K562 (cell line): ENCODE data around the gene WIPF2. TPM values are rescaled to one million over a fixed set of nuclear protein-coding genes. Genes with fewer than 3 reads are reported as not detected.

Source experiments
- ATAC-seq: fragments of 200-7000 bp; cut with Tn5 transposase; 3 replicates; pipeline ENCODE4 v1.9.1; 2020; ENCODE audit warnings: moderate library complexity
- BruUV-seq: library from RNA; stranded (reverse); fragments of 400-500 nt; replicated peaks from 2 replicates; lab custom pipeline; 2021; lab: Mats Ljungman, UMichigan
- CTCF ChIA-PET: fragments of 300-600 bp; formaldehyde crosslinking; extraction: SDS; loops from one replicate; lab custom pipeline; 2021; ENCODE audit warnings: low intra/inter-chr PET ratio; lab: Yijun Ruan, JAX
- POLR2A ChIA-PET: fragments of 300-600, 350-650 bp; sonication (Branson Sonifier 250); formaldehyde crosslinking; extraction: SDS; loops from one replicate; lab custom pipeline; 2021; ENCODE audit warnings: antibody characterized with exemption, inconsistent platforms; lab: Yijun Ruan, JAX
- DNase-seq, 4 experiments: peaks; one replicate each; pipeline versions ENCODE4 v3.0.0 to v3.0.0-alpha.2; 2011 to 2018; ENCODE audit warnings: low spot score in 3 of 4, mixed read lengths in 3 of 4; ENCODE audit errors: extremely low read depth in 1 of 4
- FAIRE-seq: peaks from 2 replicates; lab custom pipeline; 2011; peaks lifted over from hg19 to GRCh38; lab: Jason Lieb, UNC
- H2AFZ ChIP-seq: 2 replicates; pipeline ENCODE4 v1.6.0; 2011; ENCODE audit warnings: low read depth, low read length, control low read depth, inconsistent platforms
- H3K27ac ChIP-seq: fragments of 200-600 bp; 3 replicates; pipeline ENCODE4 v1.8.0; 2011; ENCODE audit warnings: low read depth, mild to moderate bottlenecking, control low read depth, inconsistent platforms, low read length, moderate library complexity, mixed read lengths; ENCODE audit errors: extremely low read depth
- H3K27me3 ChIP-seq, 2 experiments: fragments of 300-600 bp in 1 of 2; 2 replicates in 1 of 2; 3 replicates in 1 of 2; pipeline versions ENCODE4 v1.6.0 to v1.8.0; 2011; ENCODE audit warnings: inconsistent platforms in 2 of 2, low read length in 2 of 2, mild to moderate bottlenecking in 1 of 2, mixed read lengths in 1 of 2, moderate library complexity in 1 of 2; ENCODE audit not compliant: control insufficient read depth in 2 of 2, insufficient read depth in 2 of 2
- H3K36me3 ChIP-seq: fragments of 300-600 bp; 3 replicates; pipeline ENCODE4 v1.8.0; 2011; ENCODE audit warnings: mild to moderate bottlenecking, low read length, inconsistent platforms; ENCODE audit not compliant: control insufficient read depth, insufficient read depth
- H3K4me1 ChIP-seq, 2 experiments: fragments of 200-600 bp in 1 of 2; replicated peaks in 1 of 2; 2 replicates in 1 of 2; 3 replicates in 1 of 2; pipeline versions ENCODE4 v1.5.1 to v1.8.0; 2011; ENCODE audit warnings: inconsistent platforms in 2 of 2, low read length in 2 of 2, mild to moderate bottlenecking in 1 of 2, mixed read lengths in 1 of 2, moderate library complexity in 1 of 2; ENCODE audit not compliant: control insufficient read depth in 2 of 2, insufficient read depth in 2 of 2
- H3K4me2 ChIP-seq: 2 replicates; pipeline ENCODE4 v1.6.1; 2011; ENCODE audit warnings: low read length, control low read depth, inconsistent platforms, mixed read lengths; ENCODE audit not compliant: insufficient read depth
- H3K4me3 ChIP-seq: fragments of 200-600 bp; sonication (generic), shearing (Covaris generic); 2 replicates; pipeline ENCODE4 v1.5.1; 2016; ENCODE audit warnings: control low read depth, inconsistent platforms
- H3K79me2 ChIP-seq: fragments of 200-600 bp; 3 replicates; pipeline ENCODE4 v1.8.0; 2011; ENCODE audit warnings: low read length, inconsistent platforms; ENCODE audit not compliant: control insufficient read depth, insufficient read depth
- H3K9ac ChIP-seq, 2 experiments: 2 replicates each; pipeline versions ENCODE4 v1.6.0 to v1.6.1; 2011; ENCODE audit warnings: low read depth in 2 of 2, low read length in 2 of 2, control low read depth in 1 of 2, inconsistent platforms in 1 of 2, mild to moderate bottlenecking in 1 of 2, mixed read lengths in 1 of 2; ENCODE audit not compliant: insufficient read depth in 1 of 2
- H3K9me1 ChIP-seq: one replicate; pipeline ENCODE4 v1.6.0; 2011; ENCODE audit warnings: inconsistent platforms, mild to moderate bottlenecking, low read length, moderate library complexity; ENCODE audit not compliant: control insufficient read depth, insufficient read depth
- H3K9me3 ChIP-seq: replicated peaks from 2 replicates; pipeline ENCODE4 v1.5.1; 2011; ENCODE audit warnings: low read depth, low read length, inconsistent platforms; ENCODE audit not compliant: control insufficient read depth, insufficient read depth
- H4K20me1 ChIP-seq: replicated peaks from 2 replicates; pipeline ENCODE4 v1.6.1; 2011; ENCODE audit warnings: low read length, inconsistent platforms, mixed read lengths; ENCODE audit not compliant: control insufficient read depth, insufficient read depth
- E2F6 ChIP-seq, 2 experiments: IDR thresholded peaks; 2 replicates each; pipeline ENCODE4 v1.6.1; 2011; ENCODE audit warnings: borderline replicate concordance in 1 of 2, control low read depth in 1 of 2, low read depth in 1 of 2, low read length in 1 of 2, mild to moderate bottlenecking in 1 of 2, mixed read lengths in 1 of 2, moderate library complexity in 1 of 2; ENCODE audit not compliant: insufficient read depth in 1 of 2, insufficient read length in 1 of 2, poor library complexity in 1 of 2, severe bottlenecking in 1 of 2; ENCODE audit errors: extremely low read depth in 1 of 2
- EGR1 ChIP-seq: fragments of 450-650 bp; conservative IDR thresholded peaks from 2 replicates; pipeline ENCODE4 v1.6.1; 2017; ENCODE audit warnings: mild to moderate bottlenecking
- HIVEP1 ChIP-seq: fragments of 250-450 bp; sonication (Bioruptor Pico); IDR thresholded peaks from 2 replicates; pipeline ENCODE4 v1.4.0; 2020; ENCODE audit warnings: mild to moderate bottlenecking
- NELFE ChIP-seq: IDR thresholded peaks from 2 replicates; pipeline ENCODE4 v1.6.1; 2011; ENCODE audit warnings: mild to moderate bottlenecking; ENCODE audit not compliant: insufficient read depth, insufficient read length
- OTX1 ChIP-seq: fragments of 450-650 bp; formaldehyde crosslinking; IDR thresholded peaks from 2 replicates; pipeline ENCODE4 v1.4.0; 2022; ENCODE audit warnings: mild to moderate bottlenecking
- PHB2 ChIP-seq: fragments of 450-650 bp; IDR thresholded peaks from 2 replicates; pipeline ENCODE4 v1.6.1; 2017; ENCODE audit warnings: low read depth
- SMAD4 ChIP-seq: fragments of 250-450 bp; sonication (Bioruptor Pico); conservative IDR thresholded peaks from 2 replicates; pipeline ENCODE4 v1.8.0; 2021; ENCODE audit warnings: inconsistent platforms, mild to moderate bottlenecking, moderate library complexity
- SRSF7 ChIP-seq: fragments of 200-400 bp; formaldehyde crosslinking; optimal IDR thresholded peaks from 2 replicates; pipeline ENCODE3; 2017; ENCODE audit warnings: mild to moderate bottlenecking, low read depth, low read length
- ZBTB17 ChIP-seq: fragments of 450-650 bp; formaldehyde crosslinking; IDR thresholded peaks from 2 replicates; pipeline ENCODE4 v1.4.0; 2020; ENCODE audit warnings: mild to moderate bottlenecking
- ZBTB7A ChIP-seq: IDR thresholded peaks from 2 replicates; pipeline ENCODE4 v1.6.1; 2011; ENCODE audit warnings: low read depth, mild to moderate bottlenecking, low read length, moderate library complexity, borderline replicate concordance; ENCODE audit not compliant: control insufficient read depth
- ZNF253 ChIP-seq: fragments of 250-450 bp; sonication (Bioruptor Pico); conservative IDR thresholded peaks from 2 replicates; pipeline ENCODE4 v1.6.1; 2021; ENCODE audit warnings: mild to moderate bottlenecking
- WGBS: fragments of 100-300 bp; shearing (Covaris generic); methylation state at CpG from one replicate; pipeline ENCODE4 v1.1.6; 2016; ENCODE audit warnings: low coverage, mixed read lengths; ENCODE audit not compliant: insufficient coverage; ENCODE audit errors: missing lambda C conversion rate; 5-methylcytosine and 5-hydroxymethylcytosine counted together
- in situ Hi-C: fragments of 300-500 bp; cut with MboI; formaldehyde crosslinking; loops from 4 replicates; pipeline ENCODE4 v1.15.0; 2018; ENCODE audit warnings: inconsistent platforms, mixed read lengths
- intact Hi-C: fragments of 100-400 bp; cut with micrococcal nuclease; formaldehyde crosslinking; loops from 2 replicates; pipeline ENCODE4 v1.14.2; 2022
- polyA plus RNA-seq, 8 experiments: library from polyadenylated mRNA; depleted of rRNA in 4 of 8; stranded (reverse) in 5 of 8; unstranded in 3 of 8; fragments of >200 nt; fragmentation: Nextera tagmentation in 2 of 8; fragmentation: Illumina TruSeq in 1 of 8; extraction: Ambion mirVana in 2 of 8; extraction: Trizol in 1 of 8; gene quantifications; 2 replicates each; pipeline versions ENCODE4 v1.2.1 to v1.2.3, GENCODE V29; 2011 to 2014; ENCODE audit warnings: inconsistent platforms in 1 of 8, missing spikeins in 1 of 8
- total RNA-seq, 7 experiments: library from RNA; depleted of rRNA in 6 of 7; stranded (reverse); fragments of >200 nt in 6 of 7; fragmentation: Illumina TruSeq in 2 of 7; extraction: Trizol in 2 of 7; gene quantifications; 2 replicates each; pipeline versions ENCODE4 v1.2.1 to v1.2.3, GENCODE V29; 2011 to 2021; ENCODE audit warnings: low replicate concordance in 1 of 7
- TF ChIP-seq, protein P1 (sequence below), 3 experiments: fragments of 200-800 bp in 1 of 3; sonication (Bioruptor generic) in 1 of 3; sonication (generic) in 1 of 3; formaldehyde crosslinking in 1 of 3; IDR thresholded peaks; 2 replicates each; pipeline versions ENCODE4 v1.6.1 to v1.8.0; 2016 to 2022; ENCODE audit warnings: mild to moderate bottlenecking in 2 of 3, missing compliant biosample characterization in 2 of 3, missing genetic modification characterization in 2 of 3, missing genetic modification reagents in 1 of 3

WIPF2 gene
- total and polyA plus RNA-seq, 9 of the 15 experiments (the other 6 are each of a cell fraction or from before 2014, with no cell fraction given) = 3.6 to 15.0 (median 5.3) TPM

DNA sequence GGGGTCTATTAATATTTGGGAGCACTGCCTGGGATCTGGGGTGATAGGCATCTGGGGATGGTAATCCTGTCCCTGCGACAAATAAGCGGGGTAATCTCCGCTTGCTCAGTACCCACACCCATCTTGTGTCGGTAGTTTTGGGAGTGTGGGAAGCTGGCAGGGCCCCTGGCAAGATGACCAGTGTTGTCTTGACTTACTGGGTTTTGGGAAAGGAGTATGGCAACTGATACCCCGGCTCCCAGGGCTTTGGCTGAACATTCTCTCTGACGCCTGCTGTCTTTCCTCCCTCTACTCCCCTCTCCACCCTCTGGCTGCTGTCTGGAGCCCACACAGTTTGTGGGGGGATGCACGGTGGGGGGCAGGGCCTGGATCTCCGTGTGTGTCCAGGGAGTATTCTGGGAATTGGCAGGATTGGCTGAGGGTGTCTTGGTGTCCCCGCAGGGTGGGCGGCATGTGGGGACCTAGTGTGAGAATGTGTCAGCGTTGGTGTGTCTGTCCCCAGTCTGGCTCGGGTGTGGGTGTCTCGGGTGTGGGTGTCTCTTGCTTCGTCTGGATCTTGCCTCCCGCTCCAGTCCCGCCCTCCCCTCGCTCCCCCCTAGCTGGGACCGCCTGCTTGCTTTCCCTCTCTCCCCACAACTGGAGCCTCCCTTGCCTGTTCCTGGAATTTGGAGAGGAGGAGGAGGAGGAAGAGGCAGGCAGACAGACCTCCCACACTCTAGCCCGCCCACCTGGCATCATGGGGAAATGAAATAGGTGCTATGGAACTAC is 101.8 kb downstream of the WIPF2 start (continued):
- no peak for TF ChIP-seq SRSF7
- TF ChIP-seq NELFE = no peak
- TF ChIP-seq E2F6 (IDR thresholded peaks at IDR 0.05; ENCODE audit: borderline replicate concordance in 1 of 2, extremely low read depth in 1 of 2, insufficient read depth in 1 of 2, insufficient read length in 1 of 2, low read depth in 1 of 2, low read length in 1 of 2, poor library complexity in 1 of 2, severe bottlenecking in 1 of 2) = peak in 1 of 2 experiments; percentile 48
- 0 out of 2 replicates have a peak, but pooled peaks have one; percentile 54 for TF ChIP-seq SMAD4 (CRISPR knock-in tag)
- no peak for TF ChIP-seq OTX1 (CRISPR knock-in tag)
- TF ChIP-seq EGR1 = peak; percentile 71
- TF ChIP-seq HIVEP1 = no peak

GRCh38 chr17:40321524-40321929 is 102.4 kb downstream of the WIPF2 start:
- Histone ChIP-seq H3K79me2 (peaks cover 80% of the 10 kb centered on the region), H4K20me1 (peaks cover 3% of the 10 kb centered on the region; the same call in 1 of the 2 replicates), H3K4me3 (no peak overlapping the region), H3K4me1 (peaks cover 51 to 74% of the 10 kb centered on the region in 2 experiments), H3K27ac (peak overlapping the region; percentile 23; the same call in 2 of the 3 replicates), H3K4me2 (peak overlapping the region; percentile 89), H3K9me3 (no peaks in the 10 kb centered on the region), H3K9ac (peak overlapping the region in 1 of 2 experiments; percentile 94; a peak in 1 of 4 replicates), H3K27me3 (no peaks in the 10 kb centered on the region), H2AFZ (no peak overlapping the region), H3K36me3 (no peaks in the 10 kb centered on the region), H3K9me1 (peaks cover 6% of the 10 kb centered on the region)
- TF ChIP-seq, protein P1, sequence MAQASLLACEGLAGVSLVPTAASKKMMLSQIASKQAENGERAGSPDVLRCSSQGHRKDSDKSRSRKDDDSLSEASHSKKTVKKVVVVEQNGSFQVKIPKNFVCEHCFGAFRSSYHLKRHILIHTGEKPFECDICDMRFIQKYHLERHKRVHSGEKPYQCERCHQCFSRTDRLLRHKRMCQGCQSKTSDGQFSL (CRISPR knock-in tag; IDR thresholded peaks at IDR 0.05) = 0 out of 2 replicates have a peak, but pooled peaks have one; percentile 58
- TF ChIP-seq, protein P1 (tag; IDR thresholded peaks at IDR 0.05) = no peak
- TF ChIP-seq ZBTB7A = no peak
- no peak for TF ChIP-seq ZBTB17 (CRISPR knock-in tag)
- TF ChIP-seq PHB2 = no peak
- TF ChIP-seq ZNF253 = no peak
- ChIA-PET CTCF (no interaction called here), POLR2A (interaction anchor here (0.8 kb wide), 1 partner anchor 9 kb away, joined by 5 read pairs; no protein-coding TSS in a partner anchor)
- no peak for ATAC-seq
- DNase-seq = no peak
- in situ Hi-C loops (no loop called here), intact Hi-C loops (no loop called here)
- no TSS peak for BruUV-seq
- no peak for FAIRE-seq
- whole genome bisulfite sequencing = 50% methylated on average over 4 of the region's 4 CpGs
